NB4 (cell line): ENCODE measurements around the gene CCDC88B.
"Not testable (repeated sequence)": the region's sequence is repeated elsewhere in the genome, so short reads cannot be mapped to it uniquely, and the experiment has no call there.

Source experiments
- DNase-seq: peaks from one replicate; pipeline ENCODE4 v3.0.0; 2010; ENCODE audit warnings: low read depth
- H3K4me3 ChIP-seq: one replicate; pipeline ENCODE4 v1.5.1; 2011; ENCODE audit warnings: mild to moderate bottlenecking, low read depth, low read length, moderate library complexity
- CTCF ChIP-seq: IDR thresholded peaks from one replicate; pipeline ENCODE4 v1.5.1; 2012; ENCODE audit warnings: low read depth, low read length
- MYC ChIP-seq: IDR thresholded peaks from 2 replicates; pipeline ENCODE4 v1.6.1; 2011; ENCODE audit warnings: low read depth, low read length
- POLR2A ChIP-seq: IDR thresholded peaks from 2 replicates; pipeline ENCODE4 v1.6.1; 2011; ENCODE audit warnings: mild to moderate bottlenecking; ENCODE audit not compliant: insufficient read length; ENCODE audit errors: extremely low read depth
- TF ChIP-seq, protein P1 (sequence below): IDR thresholded peaks from 2 replicates; pipeline ENCODE4 v1.6.1; 2011; ENCODE audit warnings: low read depth, low read length

The CCDC88B gene

GRCh38 chr11:64313491-64314145 is 26.4 kb upstream of the CCDC88B start:
- no peak overlapping the region for H3K4me3 ChIP-seq
- TF ChIP-seq CTCF: no peak
- TF ChIP-seq, protein P1, sequence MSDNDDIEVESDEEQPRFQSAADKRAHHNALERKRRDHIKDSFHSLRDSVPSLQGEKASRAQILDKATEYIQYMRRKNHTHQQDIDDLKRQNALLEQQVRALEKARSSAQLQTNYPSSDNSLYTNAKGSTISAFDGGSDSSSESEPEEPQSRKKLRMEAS: no peak
- TF ChIP-seq POLR2A: no peak
- no peak for TF ChIP-seq MYC
- no peak for DNase-seq

- no peak overlapping the region for H3K4me3 ChIP-seq
- DNase-seq: peak; percentile 45
- TF ChIP-seq, protein P1: no peak
- TF ChIP-seq CTCF: peak; percentile 39
Observed at GRCh38 chr11:64314146-64314804, 25.7 kb upstream of the CCDC88B start.

- DNase-seq: no peak
- TF ChIP-seq, protein P1: no peak
- TF ChIP-seq MYC (no peak), CTCF (no peak), POLR2A (no peak)
- no peak overlapping the region for H3K4me3 ChIP-seq
Observed at GRCh38 chr11:64314805-64315561, 25.0 kb upstream of the CCDC88B start.

DNA sequence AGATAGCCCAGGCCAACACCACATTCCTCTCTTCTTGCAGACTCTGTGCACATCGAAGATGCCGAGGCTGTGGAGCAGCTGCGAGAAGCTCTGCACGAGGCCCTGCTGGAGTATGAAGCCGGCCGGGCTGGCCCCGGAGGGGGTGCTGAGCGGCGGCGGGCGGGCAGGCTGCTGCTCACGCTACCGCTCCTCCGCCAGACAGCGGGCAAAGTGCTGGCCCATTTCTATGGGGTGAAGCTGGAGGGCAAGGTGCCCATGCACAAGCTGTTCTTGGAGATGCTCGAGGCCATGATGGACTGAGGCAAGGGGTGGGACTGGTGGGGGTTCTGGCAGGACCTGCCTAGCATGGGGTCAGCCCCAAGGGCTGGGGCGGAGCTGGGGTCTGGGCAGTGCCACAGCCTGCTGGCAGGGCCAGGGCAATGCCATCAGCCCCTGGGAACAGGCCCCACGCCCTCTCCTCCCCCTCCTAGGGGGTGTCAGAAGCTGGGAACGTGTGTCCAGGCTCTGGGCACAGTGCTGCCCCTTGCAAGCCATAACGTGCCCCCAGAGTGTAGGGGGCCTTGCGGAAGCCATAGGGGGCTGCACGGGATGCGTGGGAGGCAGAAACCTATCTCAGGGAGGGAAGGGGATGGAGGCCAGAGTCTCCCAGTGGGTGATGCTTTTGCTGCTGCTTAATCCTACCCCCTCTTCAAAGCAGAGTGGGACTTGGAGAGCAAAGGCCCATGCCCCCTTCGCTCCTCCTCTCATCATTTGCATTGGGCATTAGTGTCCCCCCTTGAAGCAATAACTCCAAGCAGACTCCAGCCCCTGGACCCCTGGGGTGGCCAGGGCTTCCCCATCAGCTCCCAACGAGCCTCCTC is 24.1 kb upstream of the CCDC88B start:
- DNase-seq: not testable (repeated sequence)
- TF ChIP-seq POLR2A: peak; percentile 26
- peak overlapping the region; percentile 79 for H3K4me3 ChIP-seq

- peak; percentile 64 for DNase-seq
- TF ChIP-seq CTCF (no peak), POLR2A (no peak), MYC (no peak)
- TF ChIP-seq, protein P1: no peak
- peak overlapping the region; percentile 79 for H3K4me3 ChIP-seq
Observed at GRCh38 chr11:64316672-64317324, 23.2 kb upstream of the CCDC88B start.
